Activated T-cell treated with anti-CD3 and anti-CD28 coated beads, Interleukin-2, amount 50 U/mL, for 1 hour (primary cell): ENCODE data around the gene INPP5B.
A peak's percentile ranks its signal among the peaks of the same experiment; 100 is the strongest.
"Not testable (repeated sequence)": the region's sequence is repeated elsewhere in the genome, so short reads cannot be mapped to it uniquely, and the experiment has no call there.

Experiments used
- DNase-seq: peaks from one replicate; pipeline ENCODE4 v3.0.0-alpha.2; 2020

The INPP5B gene

DNA sequence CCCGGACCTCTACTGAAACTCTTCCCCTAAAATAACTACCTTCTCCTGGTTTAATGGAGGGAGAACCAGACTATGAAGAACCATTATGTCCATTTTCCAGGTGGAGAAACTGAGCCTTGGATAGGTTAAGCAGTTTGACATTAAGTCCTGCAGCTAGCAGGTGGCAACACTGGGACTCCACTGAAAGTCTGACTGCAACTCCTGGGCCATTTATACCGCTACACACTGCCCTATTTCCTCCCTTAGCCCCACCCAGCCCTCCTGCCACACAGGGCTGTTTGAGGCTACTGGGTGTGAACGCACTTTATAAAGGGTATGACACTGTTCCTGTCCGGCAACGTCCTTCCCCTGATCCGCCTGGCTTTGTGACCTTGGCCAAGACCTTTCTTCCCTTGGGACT, 511 bp upstream of the INPP5B start:
- no peak for DNase-seq

DNA sequence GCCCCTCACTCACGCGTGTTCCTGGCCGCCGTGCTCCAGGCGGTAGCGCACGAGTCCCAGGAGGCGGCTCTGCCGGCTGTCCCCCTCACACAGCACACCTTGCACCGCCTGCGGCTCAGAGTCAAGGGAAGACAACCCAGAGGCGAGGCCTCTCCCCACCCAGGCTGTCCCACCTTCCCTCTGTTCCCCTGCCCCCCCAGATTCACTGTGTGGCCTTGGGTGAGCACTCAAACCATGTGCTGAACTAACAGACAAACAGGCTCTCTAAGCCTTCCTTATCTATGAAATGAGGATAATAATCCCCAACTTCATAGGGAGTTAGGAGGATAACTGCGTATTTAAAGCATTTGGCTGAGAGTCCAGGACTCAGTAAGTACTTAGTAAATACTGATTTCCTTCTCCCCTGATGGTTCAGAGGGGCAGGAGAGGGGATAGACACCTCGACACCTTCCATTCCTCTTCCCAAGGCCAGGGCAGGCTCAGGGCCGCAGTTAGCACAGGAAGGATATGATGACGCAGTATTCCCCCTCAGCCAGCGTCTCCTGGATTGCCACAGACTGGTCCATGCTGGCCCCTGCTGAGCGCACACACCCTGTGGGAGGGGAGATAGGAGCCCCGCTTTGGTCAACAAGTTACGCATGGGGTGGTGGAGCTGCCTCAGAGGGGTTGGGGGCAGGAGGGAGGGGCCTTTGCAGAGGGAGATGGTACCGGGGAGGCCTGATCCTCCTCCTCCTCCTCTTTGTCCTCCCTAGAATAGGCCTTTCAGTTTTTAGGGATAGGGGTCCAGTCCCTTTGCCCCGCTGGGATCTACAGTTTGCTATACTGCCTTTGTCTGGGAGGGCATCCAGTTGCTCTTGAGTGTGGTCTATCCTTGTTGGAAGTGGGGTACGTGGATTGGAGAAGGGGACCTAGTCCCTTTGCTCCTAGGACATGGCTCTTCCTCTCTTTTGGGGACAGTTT, 830 bp downstream of the INPP5B start:
- no peak for DNase-seq

DNA sequence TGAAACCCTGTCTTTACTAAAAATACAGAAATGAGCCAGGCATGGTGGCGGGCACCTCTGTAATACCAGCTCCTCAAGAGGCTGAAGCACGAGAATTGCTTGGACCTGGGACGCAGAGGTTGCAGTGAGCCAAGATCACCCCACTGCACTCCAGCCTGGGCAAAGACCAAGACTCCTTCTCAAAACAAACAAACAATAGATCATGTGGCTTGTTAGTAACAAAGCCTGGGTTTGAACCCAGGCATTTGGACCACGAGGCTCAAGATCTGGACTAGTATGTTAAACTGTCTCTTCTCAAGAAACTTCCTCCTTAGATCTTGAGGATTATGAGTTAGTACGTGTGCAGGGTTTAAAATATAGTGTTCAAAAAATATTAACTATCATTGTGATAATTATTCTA, 1.6 kb downstream of the INPP5B start:
- no peak for DNase-seq

DNA sequence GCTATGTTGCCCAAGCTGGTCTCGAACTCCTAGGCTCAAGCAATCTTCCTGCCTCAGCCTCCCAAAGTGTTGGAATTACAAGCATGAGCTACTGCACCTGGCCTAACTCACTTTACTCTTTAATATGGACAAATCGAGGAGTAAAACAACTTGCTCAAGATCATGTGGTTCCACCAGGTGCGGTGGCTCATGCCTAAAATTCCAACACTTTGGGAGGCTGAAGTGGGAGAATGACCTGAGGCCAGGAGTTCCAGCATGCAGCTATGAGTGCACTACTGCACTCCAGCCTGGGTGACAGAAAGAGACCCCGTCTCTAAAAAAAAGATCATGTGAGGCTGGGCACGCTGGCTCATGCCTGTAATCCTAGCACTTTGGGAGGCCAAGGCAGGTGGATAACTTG, 2.0 kb downstream of the INPP5B start:
- no peak for DNase-seq

DNA sequence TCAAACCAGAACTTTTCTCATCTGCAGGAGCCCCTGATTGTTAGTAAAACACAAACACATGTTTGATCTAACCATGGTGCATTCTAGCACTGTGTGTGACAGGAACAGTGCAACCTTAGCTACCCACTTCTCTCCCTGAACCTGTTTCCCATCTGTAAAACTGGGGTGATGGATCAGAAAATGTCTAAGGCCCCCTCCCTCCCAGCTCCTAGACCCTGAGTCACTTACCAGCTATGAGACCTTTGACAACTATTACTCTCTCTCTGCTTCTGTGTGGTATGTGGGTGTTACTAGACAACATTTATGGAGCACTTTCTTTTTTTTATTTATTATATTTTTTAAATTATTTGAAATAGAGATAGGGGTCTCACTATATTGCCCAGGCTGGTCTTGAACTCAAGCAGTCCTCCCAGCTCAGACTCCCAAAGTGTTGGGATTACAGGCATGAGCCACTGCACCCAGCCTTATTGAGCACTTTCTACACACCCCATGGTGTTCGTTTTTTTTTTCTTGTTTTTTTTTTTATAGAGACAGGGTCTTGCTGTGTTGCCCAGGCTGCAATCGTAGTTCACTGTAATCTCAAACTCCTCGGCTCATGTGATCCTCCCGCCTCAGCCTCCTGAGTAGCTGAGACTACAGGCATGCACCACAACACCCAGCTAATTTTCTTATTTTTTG, 2.6 kb downstream of the INPP5B start:
- DNase-seq, result no peak

DNA sequence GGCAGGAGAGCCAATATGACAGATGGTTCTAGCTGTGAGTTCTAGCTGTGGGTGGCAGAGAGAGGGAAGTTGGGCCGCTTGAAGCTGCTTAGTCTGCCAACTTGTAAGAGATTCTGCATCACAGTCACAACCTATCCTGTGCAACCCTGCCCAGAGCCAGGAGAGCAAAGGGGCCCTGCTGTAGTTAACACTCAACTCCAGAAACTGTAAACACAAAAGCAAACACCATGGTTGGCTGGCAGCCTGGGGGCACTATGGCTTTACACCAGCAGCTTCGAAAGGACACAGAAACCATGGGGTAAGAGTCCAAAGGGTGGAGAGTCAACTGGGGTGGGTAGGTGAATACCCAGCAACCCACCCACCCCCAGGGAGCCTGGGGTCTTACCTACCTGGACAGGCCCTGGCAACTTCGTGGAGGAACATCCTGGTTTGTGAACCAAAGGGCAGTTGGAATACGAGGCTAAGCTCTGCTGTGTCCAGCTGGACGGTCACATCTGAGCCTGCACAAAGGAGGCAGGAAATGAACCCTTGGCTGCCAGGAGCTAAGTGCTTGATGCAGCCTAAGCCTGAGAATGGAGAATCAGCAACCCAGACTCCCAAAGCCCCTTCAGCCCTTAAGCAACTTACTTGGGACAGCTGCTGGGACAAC, 6.4 kb downstream of the INPP5B start:
- no peak for DNase-seq

DNA sequence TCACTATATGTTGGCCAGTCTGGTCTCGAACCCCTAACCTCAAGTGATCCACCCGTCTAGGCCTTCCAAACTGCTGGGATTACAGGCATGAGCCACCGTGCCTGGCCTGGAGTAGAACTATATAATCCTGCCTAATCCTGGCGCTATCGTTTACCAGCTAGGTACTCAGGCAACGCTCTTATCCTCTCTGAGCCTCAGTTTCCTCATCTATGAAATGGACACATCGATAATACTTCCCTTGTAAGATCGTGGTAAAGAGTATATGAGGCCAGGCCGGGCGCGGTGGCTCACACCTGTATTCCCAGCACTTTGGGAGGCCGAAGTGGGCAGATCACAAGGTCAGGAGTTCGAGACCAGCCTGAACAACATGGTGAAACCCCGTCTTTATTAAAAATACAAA, 10.1 kb downstream of the INPP5B start:
- not testable (repeated sequence) for DNase-seq

DNA sequence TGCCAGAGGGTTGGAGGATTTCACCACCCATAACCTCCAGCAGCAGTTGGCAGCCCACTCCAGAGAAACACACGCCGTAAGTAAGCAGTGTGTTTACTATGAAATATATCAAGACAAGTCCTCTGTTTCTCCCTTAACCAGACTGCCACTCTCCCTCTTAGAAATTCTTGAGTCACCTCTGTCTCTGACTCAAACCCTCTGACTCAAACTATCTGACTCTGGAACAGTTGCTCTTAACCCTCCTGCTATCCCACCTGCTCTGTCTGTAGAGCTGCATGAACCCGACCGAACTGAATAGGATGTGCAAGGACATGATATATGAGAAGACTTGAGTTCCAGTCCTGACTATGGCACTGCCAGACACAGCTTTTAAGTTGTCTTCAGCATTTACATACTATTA, 14.1 kb downstream of the INPP5B start:
- DNase-seq, result no peak

DNA sequence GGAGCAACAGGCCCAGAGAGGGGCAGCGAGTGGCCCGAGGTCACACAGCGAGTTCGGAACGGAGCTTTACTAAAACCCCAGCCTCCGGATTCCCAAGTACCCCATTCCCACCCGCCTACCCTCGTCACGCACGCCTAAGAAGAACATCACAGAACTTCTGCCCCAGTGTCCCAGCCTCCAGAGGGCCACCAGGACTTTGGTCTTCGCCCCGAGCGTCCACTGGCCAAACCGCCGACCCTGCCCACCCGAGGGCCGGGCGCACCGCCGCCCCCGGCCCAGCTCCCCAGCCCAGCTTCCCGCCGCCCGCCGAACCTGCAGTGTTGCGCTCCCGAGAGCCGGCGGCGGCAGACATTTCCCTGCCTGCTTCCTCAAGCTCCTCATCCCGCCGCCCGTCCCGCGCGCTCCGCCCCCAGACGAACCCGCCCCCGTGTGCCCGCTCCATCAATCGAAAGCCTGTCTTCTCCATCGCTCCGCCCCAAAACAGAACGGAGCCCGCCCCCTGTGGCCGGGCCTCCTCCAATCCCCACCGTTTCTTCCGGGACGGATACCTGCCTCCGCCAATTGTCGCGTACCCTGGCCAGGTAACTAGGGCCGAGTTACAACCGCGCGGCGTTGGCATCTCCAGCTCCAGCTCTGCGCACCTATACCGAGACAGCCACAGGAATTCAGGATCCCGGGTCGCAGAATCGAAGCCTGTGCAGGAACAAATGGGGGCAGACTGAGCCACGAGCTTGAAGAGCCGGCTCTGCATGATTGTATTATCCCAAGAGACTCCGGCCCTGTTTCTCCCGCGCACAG, 15.3 kb downstream of the INPP5B start:
- DNase-seq, result peak; percentile 97

DNA sequence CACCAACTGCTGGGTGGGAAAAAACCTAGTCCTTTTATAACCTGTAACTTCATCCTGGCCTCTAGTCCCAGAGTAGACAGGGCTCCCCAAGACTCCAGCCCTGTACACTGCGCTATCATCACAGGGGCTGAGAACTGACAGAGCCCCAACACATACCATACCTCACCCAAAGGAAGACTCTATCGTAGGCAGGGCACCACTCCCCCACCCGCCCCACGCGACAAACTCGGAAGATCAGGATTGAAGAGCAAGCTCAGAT, 15.8 kb downstream of the INPP5B start:
- no peak for DNase-seq

DNA sequence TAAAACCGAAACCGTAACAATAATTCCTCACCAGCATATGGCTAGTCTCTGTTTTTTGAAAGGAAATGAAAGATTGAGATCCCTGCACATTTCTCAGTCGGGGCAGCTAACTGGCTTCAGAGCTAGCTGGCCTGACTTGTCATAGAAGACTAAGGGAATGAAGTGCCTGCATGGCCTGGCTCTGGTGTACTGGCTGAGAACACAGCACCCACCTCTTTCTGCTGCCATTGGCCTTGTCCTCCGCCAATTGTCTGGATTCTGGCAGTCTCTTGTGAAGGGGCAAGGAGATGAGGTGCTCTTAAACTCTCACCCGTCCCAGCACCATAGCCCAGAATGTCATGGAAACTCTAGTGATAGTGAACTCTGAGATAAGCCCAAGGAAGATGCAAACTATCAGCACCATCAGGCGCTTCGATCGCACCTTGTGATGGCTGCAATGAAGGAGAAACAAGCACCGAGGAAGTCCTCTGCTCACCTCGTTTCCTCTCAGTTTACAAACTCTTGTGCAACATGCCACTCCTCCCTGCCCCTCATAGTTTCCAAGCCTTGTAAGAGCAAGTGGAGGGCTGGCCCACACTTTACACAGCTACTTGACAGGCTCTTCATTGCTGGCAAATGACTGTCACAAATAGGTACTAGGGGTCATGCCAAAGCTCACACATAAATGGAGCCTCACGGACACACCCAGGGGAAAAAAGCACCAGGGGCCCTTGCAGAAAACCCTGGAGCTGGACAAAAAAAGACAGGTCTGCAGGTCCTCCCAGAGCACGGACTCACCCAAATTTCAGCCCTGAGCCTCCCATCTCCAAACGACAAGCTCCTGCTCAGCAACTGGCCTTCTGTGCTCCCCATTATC, 16.4 kb downstream of the INPP5B start:
- peak; percentile 35 for DNase-seq

DNA sequence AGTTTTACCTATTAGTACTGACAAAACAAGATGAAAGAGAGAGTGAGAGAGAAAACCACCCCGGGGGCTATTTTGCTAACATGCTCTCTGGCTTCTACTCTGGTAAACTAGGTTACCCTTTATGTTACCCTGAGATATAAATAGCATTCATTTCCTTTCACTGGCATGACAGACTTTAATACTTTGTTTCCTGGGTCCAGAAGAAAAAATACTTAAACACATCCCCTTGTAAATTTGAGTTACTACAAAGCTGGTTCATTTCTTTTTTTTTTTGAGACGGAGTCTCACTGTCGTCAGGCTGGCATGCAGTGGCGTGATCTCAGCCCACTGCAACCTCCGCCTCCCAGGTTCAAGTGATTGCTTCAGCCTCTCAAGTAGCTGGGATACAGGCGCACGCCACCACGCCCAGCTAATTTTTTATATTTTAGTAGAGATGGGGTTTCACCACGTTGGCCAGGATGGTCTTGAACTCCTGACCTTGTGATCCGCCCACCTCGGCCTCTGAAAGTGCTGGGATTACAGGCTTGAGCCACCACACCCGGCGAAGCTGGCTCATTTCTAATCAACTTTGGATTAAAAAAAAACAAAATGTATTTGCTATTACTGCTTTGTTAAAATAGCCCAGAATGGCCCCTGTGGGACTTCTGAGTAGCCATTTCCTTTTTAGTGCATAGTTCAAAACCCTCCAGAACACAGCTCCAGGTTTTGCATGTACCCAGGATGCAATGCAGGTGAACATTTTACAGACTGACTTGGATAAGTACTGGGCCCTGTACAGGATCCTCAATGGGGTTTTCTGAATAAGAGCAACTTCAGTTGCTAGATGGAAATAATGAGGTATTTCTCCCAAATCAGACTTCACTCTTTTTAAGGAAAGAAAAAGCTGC, 20.6 kb downstream of the INPP5B start:
- DNase-seq, result no peak

DNA sequence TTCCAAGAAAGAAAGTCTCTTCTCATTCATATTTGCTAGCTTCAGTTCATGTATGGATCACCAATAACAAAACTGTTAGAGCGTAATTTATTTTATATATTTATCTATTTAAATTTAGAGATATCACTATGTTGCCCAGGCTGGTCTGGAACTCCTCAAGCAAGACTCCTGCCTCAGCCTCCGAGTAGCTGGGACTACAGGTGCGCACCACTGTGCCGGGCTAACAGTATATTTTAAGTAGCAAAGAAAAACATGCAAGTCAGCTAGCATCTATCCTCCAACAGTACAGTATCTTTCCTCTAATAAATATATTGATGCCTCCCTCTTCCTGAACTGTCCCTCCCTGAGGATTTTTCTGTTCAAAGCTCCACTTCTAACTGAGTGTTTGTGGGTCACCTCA, 21.5 kb downstream of the INPP5B start:
- no peak for DNase-seq

DNA sequence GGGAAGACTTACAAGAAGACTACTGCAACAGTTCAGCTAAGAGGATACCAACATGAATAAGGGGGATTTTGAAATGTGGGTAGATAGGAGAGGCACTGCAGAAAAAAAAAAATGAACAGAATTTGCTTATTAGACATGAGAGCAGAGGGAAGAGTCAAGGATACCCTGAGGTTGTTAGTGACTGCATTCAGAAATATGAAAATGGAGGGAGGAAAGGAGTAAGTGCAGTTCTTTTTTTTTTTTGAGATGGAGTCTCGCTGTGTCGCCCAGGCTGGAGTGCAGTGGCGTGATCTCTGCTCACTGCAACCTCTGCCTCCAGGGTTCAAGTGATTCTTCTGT, 23.3 kb downstream of the INPP5B start:
- no peak for DNase-seq

DNA sequence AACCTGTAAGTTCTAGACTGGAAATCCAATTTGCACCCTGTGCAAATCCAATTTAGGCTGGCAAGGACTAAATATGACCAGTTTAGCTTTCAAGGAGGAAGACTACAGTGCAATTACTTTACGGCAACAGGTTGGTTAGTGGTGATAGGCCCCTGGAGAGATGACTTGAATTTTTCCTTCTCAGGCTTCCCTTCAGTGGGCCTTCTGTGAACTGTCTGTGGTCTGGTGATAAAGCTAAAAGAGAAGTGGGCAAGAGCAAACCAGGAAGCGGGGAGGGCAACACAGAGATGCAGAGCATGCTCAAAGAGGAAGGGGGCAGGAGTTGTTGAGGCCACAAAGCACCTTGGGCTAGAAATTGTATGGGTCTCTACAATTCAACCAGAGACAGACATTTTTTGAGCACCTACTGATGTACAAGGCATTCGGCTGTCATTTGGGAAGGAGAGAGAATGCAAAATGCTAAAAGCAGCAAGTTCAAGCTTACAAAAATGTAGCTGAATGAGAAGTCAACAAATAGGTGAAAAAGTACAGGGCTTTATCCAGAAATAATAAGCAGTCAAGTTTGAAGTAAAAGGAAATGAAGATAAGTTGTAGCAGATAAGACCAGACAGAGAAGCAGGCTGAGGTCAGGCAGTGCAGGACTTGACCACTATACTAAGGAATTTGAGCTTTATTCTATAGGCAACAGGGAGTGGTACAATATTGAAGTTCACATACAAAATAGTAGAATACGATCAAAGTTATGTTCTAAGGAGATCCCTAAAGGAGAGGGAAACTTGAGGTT, 23.9 kb downstream of the INPP5B start:
- no peak for DNase-seq

DNA sequence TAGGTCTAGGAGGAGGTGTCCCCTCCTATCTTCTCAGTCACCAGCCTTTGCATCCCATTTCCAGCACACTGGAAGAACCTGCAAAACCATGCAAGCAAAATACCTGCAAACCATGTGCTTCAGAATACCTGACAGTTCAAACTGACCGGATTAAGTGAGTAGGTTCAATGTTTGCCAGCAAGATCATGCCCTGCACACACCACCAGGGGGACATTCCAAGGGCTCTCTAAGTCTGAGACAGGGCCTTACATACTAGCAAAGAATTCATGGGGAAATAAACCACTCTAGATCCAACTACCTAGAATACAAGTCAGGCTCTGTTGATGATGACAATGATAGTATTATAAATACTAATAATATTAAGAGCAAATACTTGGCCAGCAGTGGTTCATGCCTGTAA, 27.6 kb downstream of the INPP5B start:
- DNase-seq, result no peak

DNA sequence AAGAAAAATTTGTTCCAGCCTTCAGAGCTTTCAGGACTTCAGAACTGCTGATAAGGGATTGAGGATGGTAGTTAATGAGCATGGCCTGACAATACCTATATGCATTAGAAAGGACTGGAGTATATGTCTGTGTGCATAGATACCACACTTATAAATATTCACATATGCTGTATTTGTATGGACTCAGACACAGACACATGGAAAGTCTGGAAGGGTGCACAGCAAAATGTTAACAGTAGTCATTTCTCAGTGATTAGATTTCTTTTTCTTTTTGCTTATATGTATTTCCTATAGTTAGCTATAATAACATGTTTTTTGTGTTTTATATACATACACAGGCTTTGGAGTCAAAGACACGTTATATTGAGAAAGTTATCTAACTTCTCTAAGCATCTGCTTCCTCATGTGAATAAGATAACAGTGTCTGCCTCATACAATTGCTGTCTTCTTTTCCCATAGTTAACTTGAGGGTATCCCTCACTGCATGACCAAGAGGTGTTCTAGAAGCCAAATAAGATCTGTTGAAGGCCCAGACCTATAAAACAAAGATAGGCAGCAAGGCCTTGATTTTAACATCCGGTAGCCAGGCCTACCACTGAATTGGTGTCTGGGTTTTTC, 31.3 kb downstream of the INPP5B start:
- DNase-seq, result no peak

DNA sequence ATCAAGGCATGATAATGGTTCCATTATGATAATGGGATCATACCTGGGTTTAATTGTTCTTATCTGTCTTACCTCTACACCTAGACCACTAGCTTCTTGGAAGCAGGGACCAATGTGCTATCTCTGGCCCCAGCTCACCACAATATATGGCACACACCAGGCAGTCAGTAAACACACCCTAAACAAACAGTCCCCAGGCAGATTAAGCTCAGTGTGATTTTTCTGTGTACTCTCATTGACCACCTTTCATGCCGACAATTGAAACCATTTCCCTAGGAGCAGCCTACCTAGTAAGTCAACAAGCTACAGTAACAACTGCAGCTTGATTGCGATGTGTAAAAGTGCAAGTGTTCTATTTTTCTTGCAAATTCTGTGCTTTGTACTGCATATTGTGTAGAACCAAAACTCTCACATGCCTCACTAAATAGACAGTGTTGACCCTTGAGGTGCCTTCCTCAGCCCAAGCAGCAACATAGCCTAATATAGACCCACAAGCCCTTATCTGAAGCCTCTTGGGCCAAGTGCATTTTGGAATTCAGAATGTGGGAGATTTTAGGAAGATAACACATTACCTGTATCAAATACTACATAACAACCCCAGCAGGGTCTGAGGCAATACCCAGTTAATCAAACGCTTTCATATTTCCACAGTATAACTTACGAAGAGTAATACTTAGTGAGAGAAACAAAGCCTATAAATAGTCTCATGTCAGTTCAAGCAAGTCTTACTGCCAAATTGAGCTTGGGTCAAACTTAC, 32.0 kb downstream of the INPP5B start:
- DNase-seq, result no peak

DNA sequence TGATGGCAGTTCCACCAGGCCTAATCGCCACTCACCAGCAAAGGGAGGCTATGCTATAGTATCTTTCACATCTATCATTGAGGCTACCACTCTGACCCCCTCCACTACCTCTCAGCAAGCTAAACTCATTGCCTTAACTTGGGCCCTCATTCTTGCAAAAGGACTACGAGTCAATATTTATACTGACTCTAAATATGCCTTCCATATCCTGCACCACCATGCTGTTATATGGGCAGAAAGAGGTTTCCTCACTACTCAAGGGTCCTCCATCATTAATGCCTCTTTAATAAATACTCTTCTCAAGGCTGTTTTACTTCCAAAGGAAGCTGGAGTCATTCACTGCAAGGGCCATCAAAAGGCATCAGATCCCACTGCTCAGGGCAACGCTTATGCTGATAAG, 35.4 kb downstream of the INPP5B start:
- not testable (repeated sequence) for DNase-seq
